ENCODE data around the gene OGDH. TPM values are rescaled to one million over a fixed set of nuclear protein-coding genes. Genes with fewer than 3 reads are reported as not detected.

OGDH gene
- total RNA-seq, 1 experiment from 2014 or later, result 104 TPM

- peak; percentile 81 for DNase-seq (ENCODE audit: low read depth)
Measured at GRCh38 chr7:44637788-44638594, 31.6 kb downstream of the OGDH start.

- DNase-seq (ENCODE audit: low read depth), result peak; percentile 82
Measured at GRCh38 chr7:44638611-44639557, 32.5 kb downstream of the OGDH start.

GRCh38 chr7:44639671-44640321 lies 33.4 kb downstream of the OGDH start:
- peak; percentile 83 for DNase-seq (ENCODE audit: low read depth)

- no peak for DNase-seq (ENCODE audit: low read depth)
Measured at GRCh38 chr7:44643206-44643605, 36.8 kb downstream of the OGDH start.

- no peak for DNase-seq (ENCODE audit: low read depth)
Measured at GRCh38 chr7:44645254-44645653, 38.8 kb downstream of the OGDH start.

GRCh38 chr7:44645696-44646095 lies 39.3 kb downstream of the OGDH start:
- DNase-seq (ENCODE audit: low read depth), result no peak

- DNase-seq (ENCODE audit: low read depth), result peak; percentile 67
Measured at GRCh38 chr7:44646176-44646920, 39.9 kb downstream of the OGDH start.

GRCh38 chr7:44646921-44647636 lies 40.7 kb downstream of the OGDH start:
- DNase-seq (ENCODE audit: low read depth), result no peak

GRCh38 chr7:44647981-44648714 lies 41.7 kb downstream of the OGDH start:
- DNase-seq (ENCODE audit: low read depth), result no peak

- no peak for DNase-seq (ENCODE audit: low read depth)
Measured at GRCh38 chr7:44650242-44650641, 43.8 kb downstream of the OGDH start.

- DNase-seq (ENCODE audit: low read depth), result no peak
Measured at GRCh38 chr7:44650772-44651171, 44.3 kb downstream of the OGDH start.

GRCh38 chr7:44652535-44652934 lies 46.1 kb downstream of the OGDH start:
- no peak for DNase-seq (ENCODE audit: low read depth)

GRCh38 chr7:44654255-44654796 lies 47.9 kb downstream of the OGDH start:
- DNase-seq (ENCODE audit: low read depth), result no peak

- DNase-seq (ENCODE audit: low read depth), result no peak
Measured at GRCh38 chr7:44655341-44655740, 48.9 kb downstream of the OGDH start.

GRCh38 chr7:44658979-44659378 lies 52.6 kb downstream of the OGDH start:
- DNase-seq (ENCODE audit: low read depth), result no peak

GRCh38 chr7:44661233-44661632 lies 54.8 kb downstream of the OGDH start:
- DNase-seq (ENCODE audit: low read depth), result no peak

- DNase-seq (ENCODE audit: low read depth), result no peak
Measured at GRCh38 chr7:44664780-44665461, 58.5 kb downstream of the OGDH start.

- DNase-seq (ENCODE audit: low read depth), result peak; percentile 48
Measured at GRCh38 chr7:44665531-44666213, 59.2 kb downstream of the OGDH start.

Data from LHCN-M2 (cell line).